Measurements from ENCODE around the gene TTC28.

Gene TTC28

GRCh38 chr22:27995801-27996528 is 683.7 kb downstream of the TTC28 start:
- Histone ChIP-seq H3F3A (ENCODE audit: low read depth) (no peaks in the 10 kb centered on the region), H3K4me1 (ENCODE audit: insufficient read depth, low read length, poor library complexity, severe bottlenecking) (no peaks in the 10 kb centered on the region), H4K20me1 (ENCODE audit: insufficient read depth, low read length, poor library complexity, severe bottlenecking) (no peaks in the 10 kb centered on the region), H3K9ac (ENCODE audit: low read depth, low read length, poor library complexity, severe bottlenecking) (no peak overlapping the region), H3K9me2 (replicated peaks; ENCODE audit: low read depth, low read length) (no peaks in the 10 kb centered on the region), H2AFZ (ENCODE audit: low read length) (no peak overlapping the region), H3K79me2 (ENCODE audit: insufficient read depth, low read length) (no peaks in the 10 kb centered on the region), H3K4me2 (ENCODE audit: low read depth, low read length, poor library complexity, severe bottlenecking) (no peak overlapping the region), H3K9me3 (ENCODE audit: insufficient read depth, low read depth, low read length) (no peaks in the 10 kb centered on the region), H3K4me3 (ENCODE audit: low read length, poor library complexity, severe bottlenecking) (no peak overlapping the region), H3K27me3 (ENCODE audit: insufficient read depth, low read length, poor library complexity, severe bottlenecking) (no peaks in the 10 kb centered on the region), H3K36me3 (ENCODE audit: insufficient read depth, low read length) (peaks cover 94% of the 10 kb centered on the region)
- TF ChIP-seq EZH2phosphoT487 (IDR thresholded peaks at IDR 0.05; ENCODE audit: borderline replicate concordance) = no peak
- TF ChIP-seq CTCF (conservative IDR thresholded peaks at IDR 0.05; ENCODE audit: low read length) = no peak

- no peak overlapping the region for H2AFZ ChIP-seq (ENCODE audit: low read length)
- no peaks in the 10 kb centered on the region for H3K9me2 ChIP-seq (replicated peaks; ENCODE audit: low read depth, low read length)
- no peak for TF ChIP-seq CTCF (conservative IDR thresholded peaks at IDR 0.05; ENCODE audit: low read length)
- no peak for TF ChIP-seq EZH2phosphoT487 (IDR thresholded peaks at IDR 0.05; ENCODE audit: borderline replicate concordance)
- no peaks in the 10 kb centered on the region for H3K79me2 ChIP-seq (ENCODE audit: insufficient read depth, low read length)
- no peak overlapping the region for H3K4me3 ChIP-seq (ENCODE audit: low read length, poor library complexity, severe bottlenecking)
- H3K4me2 ChIP-seq (ENCODE audit: low read depth, low read length, poor library complexity, severe bottlenecking) = no peak overlapping the region
- no peak overlapping the region for H3K9ac ChIP-seq (ENCODE audit: low read depth, low read length, poor library complexity, severe bottlenecking)
- no peaks in the 10 kb centered on the region for H3K4me1 ChIP-seq (ENCODE audit: insufficient read depth, low read length, poor library complexity, severe bottlenecking)
- no peaks in the 10 kb centered on the region for H3K27me3 ChIP-seq (ENCODE audit: insufficient read depth, low read length, poor library complexity, severe bottlenecking)
- H3F3A ChIP-seq (ENCODE audit: low read depth) = no peaks in the 10 kb centered on the region
- H3K36me3 ChIP-seq (ENCODE audit: insufficient read depth, low read length) = peaks cover 91% of the 10 kb centered on the region
- no peaks in the 10 kb centered on the region for H3K9me3 ChIP-seq (ENCODE audit: insufficient read depth, low read depth, low read length)
- H4K20me1 ChIP-seq (ENCODE audit: insufficient read depth, low read length, poor library complexity, severe bottlenecking) = no peaks in the 10 kb centered on the region
Observed at GRCh38 chr22:27994481-27995331, 684.9 kb downstream of the TTC28 start.

- Histone ChIP-seq H3K36me3 (ENCODE audit: insufficient read depth, low read length) (peaks cover 89% of the 10 kb centered on the region), H2AFZ (ENCODE audit: low read length) (no peak overlapping the region), H3K79me2 (ENCODE audit: insufficient read depth, low read length) (no peaks in the 10 kb centered on the region), H3K9ac (ENCODE audit: low read depth, low read length, poor library complexity, severe bottlenecking) (no peak overlapping the region), H4K20me1 (ENCODE audit: insufficient read depth, low read length, poor library complexity, severe bottlenecking) (no peaks in the 10 kb centered on the region), H3K9me2 (replicated peaks; ENCODE audit: low read depth, low read length) (no peaks in the 10 kb centered on the region), H3K9me3 (ENCODE audit: insufficient read depth, low read depth, low read length) (no peaks in the 10 kb centered on the region), H3F3A (ENCODE audit: low read depth) (no peaks in the 10 kb centered on the region), H3K4me2 (ENCODE audit: low read depth, low read length, poor library complexity, severe bottlenecking) (no peak overlapping the region), H3K4me3 (ENCODE audit: low read length, poor library complexity, severe bottlenecking) (no peak overlapping the region), H3K27me3 (ENCODE audit: insufficient read depth, low read length, poor library complexity, severe bottlenecking) (no peaks in the 10 kb centered on the region), H3K4me1 (ENCODE audit: insufficient read depth, low read length, poor library complexity, severe bottlenecking) (no peaks in the 10 kb centered on the region)
- TF ChIP-seq EZH2phosphoT487 (IDR thresholded peaks at IDR 0.05; ENCODE audit: borderline replicate concordance) (no peak), CTCF (conservative IDR thresholded peaks at IDR 0.05; ENCODE audit: low read length) (no peak)
Observed at GRCh38 chr22:27993774-27994350, 685.8 kb downstream of the TTC28 start.

Data from Loucy (cell line).